Sigmoid colon (tissue), 7 donors: ENCODE measurements around the gene NRG2. TPM values are rescaled to one million over a fixed set of nuclear protein-coding genes. Genes with fewer than 3 reads are reported as not detected.

Experiments used
- DNase-seq: peaks from one replicate; pipeline ENCODE4 v3.0.0-alpha.2; 2019
- H3K27ac ChIP-seq, 4 donors: fragments of 200-600 bp; sonication (generic); one replicate each; pipeline ENCODE4 v1.5.1; 2016 to 2019; ENCODE audit warnings: mild to moderate bottlenecking in 1 of 4
- H3K27me3 ChIP-seq, 3 donors: fragments of 200-600 bp; sonication (generic); one replicate each; pipeline ENCODE4 v1.5.1; 2019; ENCODE audit warnings: mild to moderate bottlenecking in 1 of 3
- H3K36me3 ChIP-seq, 4 donors: fragments of 200-600 bp; sonication (generic); one replicate each; pipeline ENCODE4 v1.5.1; 2016 to 2019
- H3K4me1 ChIP-seq, 4 donors: fragments of 200-600 bp; sonication (generic); one replicate each; pipeline ENCODE4 v1.5.1; 2017 to 2019
- H3K4me3 ChIP-seq, 4 donors: fragments of 200-600 bp; sonication (generic); one replicate each; pipeline ENCODE4 v1.5.1; 2017 to 2019; ENCODE audit warnings: mild to moderate bottlenecking in 2 of 4, moderate library complexity in 1 of 4
- H3K9me3 ChIP-seq, 4 donors: fragments of 200-600 bp in 3 of 4; sonication (generic) in 3 of 4; one replicate each; pipeline versions ENCODE4 v1.5.1 to v1.6.1; 2013 to 2019
- CTCF ChIP-seq, 4 experiments: fragments of 450-650 bp in 3 of 4; fragments of 200-600 bp in 1 of 4; IDR thresholded peaks; one replicate each; pipeline ENCODE4 v1.5.1; 2016 to 2019; ENCODE audit warnings: antibody characterized with exemption in 4 of 4, mild to moderate bottlenecking in 3 of 4, moderate library complexity in 2 of 4
- EP300 ChIP-seq, 4 donors: sonication (generic); formaldehyde crosslinking; IDR thresholded peaks; one replicate each; pipeline ENCODE4 v1.6.1; 2017; ENCODE audit warnings: antibody characterized with exemption in 4 of 4
- POLR2A ChIP-seq, 2 donors: fragments of 450-650 bp; IDR thresholded peaks; one replicate each; pipeline ENCODE4 v1.6.1; 2016; ENCODE audit warnings: antibody characterized with exemption in 2 of 2, mild to moderate bottlenecking in 2 of 2, moderate library complexity in 2 of 2
- POLR2AphosphoS5 ChIP-seq, 4 donors: sonication (generic); formaldehyde crosslinking; IDR thresholded peaks; one replicate each; pipeline ENCODE4 v1.6.1; 2017; ENCODE audit warnings: antibody characterized with exemption in 4 of 4
- WGBS, 2 donors: extraction: QIAGEN DNeasy Blood & Tissue Kit; methylation state at CpG; one replicate each; pipeline ENCODE4 v1.1.7; 2013; 5-methylcytosine and 5-hydroxymethylcytosine counted together
- intact Hi-C: fragments of 100-400 bp; cut with DNase I; formaldehyde crosslinking; loops from one replicate; pipeline ENCODE4 v1.15.1; 2023
- polyA plus RNA-seq, 3 donors: library from polyadenylated mRNA; stranded (reverse); fragments of 200-250 nt; gene quantifications; one replicate each; pipeline ENCODE4 v1.2.3, GENCODE V29; 2013
- total RNA-seq, 4 donors: library from RNA; depleted of rRNA; stranded (reverse); fragments of >200 nt; gene quantifications; one replicate each; pipeline ENCODE4 v1.1.0, GENCODE V29; 2016
- donor health status: healthy with polysubstance abuse.
- donor health status: Bipolar disorder and iron deficiency.
- donor health status: healthy.

NRG2 gene
- total and polyA plus RNA-seq, 7 donors, result 0.80 to 11.9 (median 4.8) TPM; not detected in 2

DNA sequence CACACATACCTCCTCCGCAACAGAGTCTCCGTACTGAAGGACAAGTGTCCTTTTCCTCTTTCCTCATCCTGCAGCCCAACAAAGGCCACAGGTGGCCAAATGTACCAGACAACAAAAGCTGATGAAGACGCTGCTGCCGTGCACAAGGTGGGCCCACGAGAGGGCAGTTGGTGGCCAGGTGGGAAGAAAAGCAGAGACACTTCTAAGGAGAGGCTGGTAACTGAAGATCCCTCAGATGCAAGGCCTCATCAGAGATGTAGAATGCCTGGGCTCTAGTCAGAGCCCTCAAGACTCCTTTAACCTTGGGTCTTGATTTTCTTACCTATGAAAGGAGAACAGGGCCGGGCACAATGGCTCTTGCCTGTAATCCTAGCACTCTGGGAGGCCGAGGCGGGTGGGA is 75.7 kb downstream of the NRG2 start:
- no peaks in the 10 kb centered on the region for H3K27me3 ChIP-seq
- intact Hi-C loops, result loop anchor here (5.0 kb wide), 1 partner anchor 190 kb away; no protein-coding TSS in a partner anchor
- WGBS, 2 donors, result 92 to 93% methylated on average over 8 of the region's 8 CpGs

DNA sequence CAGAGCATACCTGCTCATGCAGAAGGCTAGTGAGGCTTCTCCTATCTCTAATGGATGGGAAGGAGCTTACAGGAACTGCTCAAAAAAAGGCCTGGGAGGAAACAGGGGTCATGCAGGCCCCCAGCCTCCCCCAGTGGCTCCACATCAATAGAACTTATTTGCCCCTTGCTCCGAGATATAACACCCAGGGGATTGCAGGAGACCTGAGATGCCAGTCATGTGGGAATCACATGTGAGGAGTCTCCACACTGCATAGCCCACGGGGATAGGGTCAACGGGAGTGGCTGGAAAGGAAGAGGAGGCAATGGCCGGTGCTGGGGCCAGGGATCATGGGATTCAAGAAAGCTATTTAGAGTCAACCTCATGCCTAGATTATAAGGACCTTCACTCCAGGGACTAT is 76.2 kb downstream of the NRG2 start:
- WGBS, 2 donors, result 87 to 88% methylated on average over 4 of the region's 4 CpGs
- no peak for DNase-seq

More for the DNA sequence above, 75.7 kb downstream of the NRG2 start:
- peaks cover 0 to 16% (median 10%) of the 10 kb centered on the region in 4 donors for H3K4me1 ChIP-seq
- H3K36me3 ChIP-seq, result no peaks in the 10 kb centered on the region
- DNase-seq, result no peak
- no peak overlapping the region for H3K4me3 ChIP-seq
- H3K9me3 ChIP-seq, result no peaks in the 10 kb centered on the region
- no peak overlapping the region for H3K27ac ChIP-seq
- TF ChIP-seq POLR2A (IDR thresholded peaks at IDR 0.05) (no peak), CTCF (IDR thresholded peaks at IDR 0.05) (no peak), EP300 (IDR thresholded peaks at IDR 0.05) (no peak), POLR2AphosphoS5 (IDR thresholded peaks at IDR 0.05) (no peak)

GRCh38 chr5:139964994-139965565 is 78.0 kb downstream of the NRG2 start:
- Histone ChIP-seq H3K4me3 (no peak overlapping the region), H3K9me3 (no peaks in the 10 kb centered on the region), H3K27me3 (no peaks in the 10 kb centered on the region), H3K36me3 (no peaks in the 10 kb centered on the region), H3K27ac (no peak overlapping the region), H3K4me1 (peaks cover 0 to 16% (median 10%) of the 10 kb centered on the region in 4 donors)
- no peak for DNase-seq
- 76 to 80% methylated on average over 8 of the region's 8 CpGs for WGBS, 2 donors
- intact Hi-C loops, result loop anchor here (5.0 kb wide), 1 partner anchor 192 kb away; no protein-coding TSS in a partner anchor
- no peak for TF ChIP-seq POLR2AphosphoS5 (IDR thresholded peaks at IDR 0.05)
- TF ChIP-seq CTCF (IDR thresholded peaks at IDR 0.05), result no peak
- TF ChIP-seq EP300 (IDR thresholded peaks at IDR 0.05), result no peak

More for the DNA sequence above, 76.2 kb downstream of the NRG2 start:
- H3K4me3 ChIP-seq, result no peak overlapping the region
- no peaks in the 10 kb centered on the region for H3K9me3 ChIP-seq
- H3K36me3 ChIP-seq, result no peaks in the 10 kb centered on the region
- H3K27ac ChIP-seq, result no peak overlapping the region
- intact Hi-C loops, result loop anchor here (5.0 kb wide), 1 partner anchor 190 kb away; no protein-coding TSS in a partner anchor
- no peaks in the 10 kb centered on the region for H3K27me3 ChIP-seq
- TF ChIP-seq EP300 (IDR thresholded peaks at IDR 0.05), result no peak
- no peak for TF ChIP-seq CTCF (IDR thresholded peaks at IDR 0.05)
- H3K4me1 ChIP-seq, result peaks cover 0 to 16% (median 10%) of the 10 kb centered on the region in 4 donors

- 90 to 92% methylated on average over 4 of the region's 4 CpGs for WGBS, 2 donors
- H3K9me3 ChIP-seq, result no peaks in the 10 kb centered on the region
- intact Hi-C loops, result no loop called here
- H3K27me3 ChIP-seq, result no peaks in the 10 kb centered on the region
- no peak for TF ChIP-seq POLR2A (IDR thresholded peaks at IDR 0.05)
- no peak for TF ChIP-seq CTCF (IDR thresholded peaks at IDR 0.05)
- TF ChIP-seq EP300 (IDR thresholded peaks at IDR 0.05), result no peak
- no peak for TF ChIP-seq POLR2AphosphoS5 (IDR thresholded peaks at IDR 0.05)
- no peak overlapping the region for H3K4me3 ChIP-seq
- no peaks in the 10 kb centered on the region for H3K36me3 ChIP-seq
- DNase-seq, result no peak
- H3K27ac ChIP-seq, result no peak overlapping the region
- peaks cover 0 to 14% (median 10%) of the 10 kb centered on the region in 4 donors for H3K4me1 ChIP-seq
Observed at GRCh38 chr5:139964266-139964993, 78.7 kb downstream of the NRG2 start.
